OCI-LY1 (cell line): ENCODE measurements around the gene MME.

ENCODE experiments used
- H2AFZ ChIP-seq: fragments of 200-600 bp; sonication (generic), shearing (Covaris generic); 2 replicates; pipeline ENCODE4 v1.6.0; 2014; ENCODE audit warnings: antibody characterized with exemption, mild to moderate bottlenecking, low read length
- H3F3A ChIP-seq: fragments of 200-600 bp; sonication (generic), shearing (Covaris generic); 2 replicates; pipeline ENCODE4 v1.6.0; 2014; ENCODE audit warnings: mild to moderate bottlenecking, antibody characterized with exemption, low read length, moderate library complexity; ENCODE audit not compliant: insufficient read depth
- H3K27ac ChIP-seq: fragments of 200-600 bp; sonication (generic); 2 replicates; pipeline ENCODE4 v1.5.1; 2014; ENCODE audit warnings: low read length, mixed run types, mild to moderate bottlenecking, low read depth; ENCODE audit not compliant: poor library complexity, severe bottlenecking
- H3K27me3 ChIP-seq: fragments of 200-600 bp; sonication (generic); 2 replicates; pipeline ENCODE4 v1.6.0; 2014; ENCODE audit warnings: antibody characterized with exemption, mild to moderate bottlenecking, low read length, moderate library complexity; ENCODE audit not compliant: insufficient read depth
- H3K36me3 ChIP-seq: fragments of 200-600 bp; sonication (generic); 2 replicates; pipeline ENCODE4 v1.6.1; 2014; ENCODE audit warnings: mild to moderate bottlenecking, antibody characterized with exemption, low read length, moderate library complexity, mixed read lengths; ENCODE audit not compliant: insufficient read depth
- H3K4me1 ChIP-seq: fragments of 200-600 bp; sonication (generic); 2 replicates; pipeline ENCODE4 v1.5.1; 2014; ENCODE audit warnings: mild to moderate bottlenecking, low read length, moderate library complexity; ENCODE audit not compliant: insufficient read depth, severe bottlenecking
- H3K4me2 ChIP-seq: fragments of 200-600 bp; sonication (generic), shearing (Covaris generic); 2 replicates; pipeline ENCODE4 v1.6.1; 2014; ENCODE audit warnings: low read length
- H3K4me3 ChIP-seq: fragments of 200-600 bp; sonication (generic); 2 replicates; pipeline ENCODE4 v1.5.1; 2014; ENCODE audit warnings: low read length, low read depth, mild to moderate bottlenecking, mixed read lengths; ENCODE audit not compliant: poor library complexity, severe bottlenecking
- H3K79me2 ChIP-seq: fragments of 200-600 bp; shearing (Covaris generic); 2 replicates; pipeline ENCODE4 v1.6.1; 2016; ENCODE audit warnings: mixed run types, low read length, mixed read lengths; ENCODE audit not compliant: insufficient read depth
- H3K9ac ChIP-seq: fragments of 200-600 bp; sonication (generic), shearing (Covaris generic); 2 replicates; pipeline ENCODE4 v1.6.1; 2014; ENCODE audit warnings: mild to moderate bottlenecking, low read length, mixed read lengths
- H3K9me2 ChIP-seq: fragments of 200-600 bp; sonication (generic), shearing (Covaris generic); 2 replicates; pipeline ENCODE4 v1.6.1; 2014; ENCODE audit warnings: low read depth, mild to moderate bottlenecking, low read length, mixed read lengths
- H3K9me3 ChIP-seq: fragments of 200-600 bp; shearing (Covaris generic); 2 replicates; pipeline ENCODE4 v1.6.1; 2014; ENCODE audit warnings: low read length, mixed read lengths
- H4K20me1 ChIP-seq: fragments of 200-600 bp; sonication (generic), shearing (Covaris generic); 2 replicates; pipeline ENCODE4 v1.6.0; 2016; ENCODE audit warnings: mild to moderate bottlenecking, low read length; ENCODE audit not compliant: insufficient read depth
- CTCF ChIP-seq: fragments of 200-600 bp; sonication (generic), shearing (Covaris generic); IDR thresholded peaks from 2 replicates; pipeline ENCODE4 v1.5.1; 2017; ENCODE audit warnings: mild to moderate bottlenecking, antibody characterized with exemption, low read length, moderate library complexity, mixed read lengths
- EZH2 ChIP-seq: fragments of 200-600 bp; sonication (generic), shearing (Covaris generic); IDR thresholded peaks from 2 replicates; pipeline ENCODE4 v1.8.0; 2017; ENCODE audit warnings: borderline replicate concordance, mixed run types, mild to moderate bottlenecking, antibody characterized with exemption, low read length, moderate library complexity, mixed read lengths

Gene MME

GRCh38 chr3:155079746-155080487 is at the start of gene MME:
Gene MME (plus strand): TSS chr3:155080319. CDS start chr3:155084168, 3,849 bp downstream.
- H3K79me2 ChIP-seq, result peaks cover 58% of the 10 kb centered on the region
- peak within 1 kb of the TSS; percentile 85 for H3K4me3 ChIP-seq
- H3K9ac ChIP-seq, result peak within 1 kb of the TSS; percentile 93
- H3F3A ChIP-seq, result no peaks in the 10 kb centered on the region
- peak within 1 kb of the TSS; percentile 51; the same call in 1 of the 2 replicates for H2AFZ ChIP-seq
- H3K9me2 ChIP-seq, result no peaks in the 10 kb centered on the region
- H3K36me3 ChIP-seq, result peaks cover 41% of the 10 kb centered on the region
- no peaks in the 10 kb centered on the region for H3K27me3 ChIP-seq
- no peak for TF ChIP-seq CTCF
- TF ChIP-seq EZH2, result no peak
- peaks cover 46% of the 10 kb centered on the region for H3K4me1 ChIP-seq
- H3K4me2 ChIP-seq, result peak within 1 kb of the TSS; percentile 96
- peak within 1 kb of the TSS; percentile 90 for H3K27ac ChIP-seq
- no peaks in the 10 kb centered on the region for H4K20me1 ChIP-seq
- peaks cover 6% of the 10 kb centered on the region; the same call in 1 of the 2 replicates for H3K9me3 ChIP-seq

GRCh38 chr3:155031186-155031585 is 48.9 kb upstream of the MME start:
- Histone ChIP-seq H3K27me3 (no peaks in the 10 kb centered on the region), H3K27ac (no peak overlapping the region), H3K4me1 (no peaks in the 10 kb centered on the region), H3K9me3 (peaks cover 4% of the 10 kb centered on the region; the same call in 1 of the 2 replicates), H3F3A (no peaks in the 10 kb centered on the region), H3K79me2 (no peaks in the 10 kb centered on the region), H2AFZ (no peak overlapping the region), H3K9me2 (no peaks in the 10 kb centered on the region), H3K36me3 (no peaks in the 10 kb centered on the region; the same call in 1 of the 2 replicates), H4K20me1 (no peaks in the 10 kb centered on the region), H3K9ac (no peak overlapping the region), H3K4me2 (no peak overlapping the region), H3K4me3 (no peak overlapping the region)
- no peak for TF ChIP-seq CTCF
- TF ChIP-seq EZH2, result no peak

- H4K20me1 ChIP-seq, result no peaks in the 10 kb centered on the region
- peaks cover 4% of the 10 kb centered on the region; the same call in 1 of the 2 replicates for H3K9me3 ChIP-seq
- no peak overlapping the region for H3K27ac ChIP-seq
- no peaks in the 10 kb centered on the region for H3K27me3 ChIP-seq
- no peaks in the 10 kb centered on the region for H3K9me2 ChIP-seq
- no peaks in the 10 kb centered on the region for H3F3A ChIP-seq
- H3K9ac ChIP-seq, result no peak overlapping the region
- H3K4me1 ChIP-seq, result no peaks in the 10 kb centered on the region
- H2AFZ ChIP-seq, result no peak overlapping the region
- H3K4me2 ChIP-seq, result no peak overlapping the region
- no peak overlapping the region for H3K4me3 ChIP-seq
- no peaks in the 10 kb centered on the region; the same call in 1 of the 2 replicates for H3K36me3 ChIP-seq
- no peak for TF ChIP-seq CTCF
- TF ChIP-seq EZH2, result no peak
- H3K79me2 ChIP-seq, result no peaks in the 10 kb centered on the region
Measured at GRCh38 chr3:155032918-155033317, 47.2 kb upstream of the MME start.
